HG03575 (cell line): ENCODE data around the gene PRKAR1B.
"Not testable (repeated sequence)": the region's sequence is repeated elsewhere in the genome, so short reads cannot be mapped to it uniquely, and the experiment has no call there.

Experiments
- ATAC-seq: cut with Tn5 transposase; IDR thresholded peaks from one replicate; pipeline ENCODE4 v1.9.1; 2021; ENCODE audit not compliant: unreplicated experiment, insufficient number of reproducible peaks, low FRiP score; ENCODE audit errors: extremely low read depth

Gene PRKAR1B

GRCh38 chr7:659306-659847, 67.7 kb downstream of the PRKAR1B start:
- no peak for ATAC-seq

GRCh38 chr7:657565-658119, 69.4 kb downstream of the PRKAR1B start:
- no peak for ATAC-seq

GRCh38 chr7:657010-657409, 70.1 kb downstream of the PRKAR1B start:
- ATAC-seq: not testable (repeated sequence)

- no peak for ATAC-seq
Observed at GRCh38 chr7:655758-656157, 71.3 kb downstream of the PRKAR1B start.

GRCh38 chr7:653829-654764, 73.0 kb downstream of the PRKAR1B start:
- no peak for ATAC-seq

GRCh38 chr7:652881-653280, 74.2 kb downstream of the PRKAR1B start:
- ATAC-seq: no peak

GRCh38 chr7:652167-652566, 74.9 kb downstream of the PRKAR1B start:
- ATAC-seq: not testable (repeated sequence)

GRCh38 chr7:651032-651728, 75.9 kb downstream of the PRKAR1B start:
- ATAC-seq: no peak

- ATAC-seq: no peak
Observed at GRCh38 chr7:650339-651031, 76.6 kb downstream of the PRKAR1B start.

- ATAC-seq: no peak
Observed at GRCh38 chr7:646951-647350, 80.1 kb downstream of the PRKAR1B start.

GRCh38 chr7:646487-646886, 80.6 kb downstream of the PRKAR1B start:
- ATAC-seq: no peak

- no peak for ATAC-seq
Observed at GRCh38 chr7:645606-646005, 81.5 kb downstream of the PRKAR1B start.

GRCh38 chr7:644381-645305, 82.4 kb downstream of the PRKAR1B start:
- ATAC-seq: no peak

GRCh38 chr7:641966-642365, 85.1 kb downstream of the PRKAR1B start:
- ATAC-seq: no peak

GRCh38 chr7:641269-641671, 85.8 kb downstream of the PRKAR1B start:
- ATAC-seq: no peak

GRCh38 chr7:638256-639011, 88.6 kb downstream of the PRKAR1B start:
- no peak for ATAC-seq

- no peak for ATAC-seq
Observed at GRCh38 chr7:637826-638225, 89.3 kb downstream of the PRKAR1B start.
